Measurements from ENCODE around the gene LMTK3.

DNA sequence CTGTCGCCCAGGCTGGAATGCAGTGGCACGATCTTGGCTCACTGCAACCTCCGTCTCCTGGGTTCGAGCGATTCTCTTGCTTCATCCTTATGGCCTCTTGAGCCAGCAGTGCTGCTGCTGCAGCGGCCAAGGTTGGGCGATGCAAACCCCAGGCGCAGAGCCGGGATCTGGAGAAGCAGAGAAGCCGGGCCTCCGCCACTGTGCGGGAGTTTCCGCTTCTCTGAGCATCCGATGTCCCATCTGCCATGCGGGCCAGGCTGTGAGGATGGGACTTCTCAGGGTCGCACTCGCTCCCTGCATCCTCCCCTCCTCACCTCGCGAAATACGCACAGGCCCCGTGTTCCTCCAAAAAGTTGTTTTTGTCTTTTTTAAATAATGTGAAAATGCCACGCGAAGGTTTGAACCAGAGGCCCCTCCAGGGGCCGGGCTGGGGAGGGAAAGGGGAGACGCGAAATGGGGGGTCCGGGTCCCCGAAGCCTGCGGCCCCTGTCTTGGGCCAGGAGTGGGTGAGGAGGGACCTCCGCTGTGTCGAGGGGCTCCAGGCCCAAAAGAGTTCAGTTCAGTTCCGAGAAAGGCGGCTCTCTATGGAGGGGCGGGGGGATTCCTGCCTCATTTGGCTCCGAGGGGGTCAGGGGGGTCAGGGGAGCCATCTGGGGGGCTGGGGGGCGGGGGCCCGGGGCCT, 26.6 kb downstream of the LMTK3 start:
- TF ChIP-seq, protein P1, sequence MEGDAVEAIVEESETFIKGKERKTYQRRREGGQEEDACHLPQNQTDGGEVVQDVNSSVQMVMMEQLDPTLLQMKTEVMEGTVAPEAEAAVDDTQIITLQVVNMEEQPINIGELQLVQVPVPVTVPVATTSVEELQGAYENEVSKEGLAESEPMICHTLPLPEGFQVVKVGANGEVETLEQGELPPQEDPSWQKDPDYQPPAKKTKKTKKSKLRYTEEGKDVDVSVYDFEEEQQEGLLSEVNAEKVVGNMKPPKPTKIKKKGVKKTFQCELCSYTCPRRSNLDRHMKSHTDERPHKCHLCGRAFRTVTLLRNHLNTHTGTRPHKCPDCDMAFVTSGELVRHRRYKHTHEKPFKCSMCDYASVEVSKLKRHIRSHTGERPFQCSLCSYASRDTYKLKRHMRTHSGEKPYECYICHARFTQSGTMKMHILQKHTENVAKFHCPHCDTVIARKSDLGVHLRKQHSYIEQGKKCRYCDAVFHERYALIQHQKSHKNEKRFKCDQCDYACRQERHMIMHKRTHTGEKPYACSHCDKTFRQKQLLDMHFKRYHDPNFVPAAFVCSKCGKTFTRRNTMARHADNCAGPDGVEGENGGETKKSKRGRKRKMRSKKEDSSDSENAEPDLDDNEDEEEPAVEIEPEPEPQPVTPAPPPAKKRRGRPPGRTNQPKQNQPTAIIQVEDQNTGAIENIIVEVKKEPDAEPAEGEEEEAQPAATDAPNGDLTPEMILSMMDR (IDR thresholded peaks at IDR 0.05; ENCODE audit: poor library complexity) = no peak
- TF ChIP-seq EZH2phosphoT487 (IDR thresholded peaks at IDR 0.05; ENCODE audit: low read depth, severe bottlenecking, unreplicated experiment) (no peak), EZH2 (IDR thresholded peaks at IDR 0.05; ENCODE audit: borderline replicate concordance) (no peak)

Data from hepatocyte (in vitro differentiated cells).